A673 (cell line): ENCODE measurements around the gene PSMG4.

ENCODE experiments used
- CTCF ChIP-seq: fragments of 300-800, 200-600 bp; sonication (generic); conservative IDR thresholded peaks from 2 replicates; pipeline ENCODE4 v1.5.1; 2017; ENCODE audit warnings: low read depth, mild to moderate bottlenecking, antibody characterized with exemption, low read length, moderate library complexity, mixed read lengths
- EZH2 ChIP-seq: fragments of 200-600 bp; sonication (generic); IDR thresholded peaks from 2 replicates; pipeline ENCODE4 v1.6.1; 2017; ENCODE audit warnings: borderline replicate concordance, low read depth, mild to moderate bottlenecking, mixed read lengths, antibody characterized with exemption, low read length; ENCODE audit not compliant: poor library complexity, severe bottlenecking

- TF ChIP-seq CTCF: no peak
- no peak for TF ChIP-seq EZH2
These were observed 46.5 kb upstream of the PSMG4 start for GRCh38 chr6:3212261-3212660.
